ENCODE results near the gene ZNF346. TPM values are rescaled to one million over a fixed set of nuclear protein-coding genes. Genes with fewer than 3 reads are reported as not detected.
A peak's percentile ranks its signal among the peaks of the same experiment; 100 is the strongest.

ZNF346 gene
- total and polyA plus RNA-seq, 2 of the 13 experiments (the other 11 are each of a cell fraction or from before 2014, with no cell fraction given) = 8.6 to 19.4 TPM

GRCh38 chr5:177094224-177095087 is 72.0 kb downstream of the ZNF346 start (continued):
- TF ChIP-seq ZNF576 (CRISPR knock-in tag; IDR thresholded peaks at IDR 0.05) = no peak
- no peak; the same call in 1 of the 2 replicates for TF ChIP-seq ZFY (CRISPR knock-in tag; IDR thresholded peaks at IDR 0.05)
- peak; percentile 57 for TF ChIP-seq HMG20A (CRISPR knock-in tag; IDR thresholded peaks at IDR 0.05; ENCODE audit: borderline replicate concordance)
- no peak for TF ChIP-seq TOPORS (CRISPR knock-in tag; IDR thresholded peaks at IDR 0.05)
- no peak for TF ChIP-seq E2F2 (CRISPR knock-in tag; IDR thresholded peaks at IDR 0.05; ENCODE audit: borderline replicate concordance)
- TF ChIP-seq DMAP1 (CRISPR knock-in tag; IDR thresholded peaks at IDR 0.05) = peak; percentile 60; the same call in 1 of the 2 replicates
- TF ChIP-seq SYNCRIP (IDR thresholded peaks at IDR 0.05; ENCODE audit: insufficient read depth, low read depth, low read length) = no peak
- TF ChIP-seq AKNA (CRISPR knock-in tag; IDR thresholded peaks at IDR 0.05; ENCODE audit: borderline replicate concordance) = no peak
- no peak for TF ChIP-seq ZFP82 (CRISPR knock-in tag; IDR thresholded peaks at IDR 0.05; ENCODE audit: borderline replicate concordance)
- TF ChIP-seq HNF1B (CRISPR knock-in tag; IDR thresholded peaks at IDR 0.05) = peak; percentile 89
- TF ChIP-seq ZNF879 (CRISPR knock-in tag; IDR thresholded peaks at IDR 0.05) = no peak
- no peak for TF ChIP-seq ZNF136 (CRISPR knock-in tag; IDR thresholded peaks at IDR 0.05; ENCODE audit: low read depth)
- peak; percentile 71; the same call in 1 of the 2 replicates for TF ChIP-seq ZNF350 (CRISPR knock-in tag; IDR thresholded peaks at IDR 0.05; ENCODE audit: borderline replicate concordance, low read depth)
- peak; percentile 59; the same call in 1 of the 2 replicates for TF ChIP-seq ZC3H13 (CRISPR knock-in tag; IDR thresholded peaks at IDR 0.05)
- TF ChIP-seq CENPBD1 (CRISPR knock-in tag; IDR thresholded peaks at IDR 0.05; ENCODE audit: borderline replicate concordance, low read depth) = no peak
- TF ChIP-seq THAP8 (CRISPR knock-in tag; IDR thresholded peaks at IDR 0.05; ENCODE audit: borderline replicate concordance) = no peak
- TF ChIP-seq SIX4 (CRISPR knock-in tag; IDR thresholded peaks at IDR 0.05) = 0 out of 2 replicates have a peak, but pooled peaks have one; percentile 9
